GM21576 (cell line): ENCODE results near the gene DIS3L.
A peak's percentile ranks its signal among the peaks of the same experiment; 100 is the strongest.
"Not testable (repeated sequence)": the region's sequence is repeated elsewhere in the genome, so short reads cannot be mapped to it uniquely, and the experiment has no call there.

Experiments
- ATAC-seq: cut with Tn5 transposase; IDR thresholded peaks from one replicate; pipeline ENCODE4 v1.9.1; 2021; ENCODE audit warnings: mild to moderate bottlenecking, moderate library complexity; ENCODE audit not compliant: unreplicated experiment

DIS3L gene

DNA sequence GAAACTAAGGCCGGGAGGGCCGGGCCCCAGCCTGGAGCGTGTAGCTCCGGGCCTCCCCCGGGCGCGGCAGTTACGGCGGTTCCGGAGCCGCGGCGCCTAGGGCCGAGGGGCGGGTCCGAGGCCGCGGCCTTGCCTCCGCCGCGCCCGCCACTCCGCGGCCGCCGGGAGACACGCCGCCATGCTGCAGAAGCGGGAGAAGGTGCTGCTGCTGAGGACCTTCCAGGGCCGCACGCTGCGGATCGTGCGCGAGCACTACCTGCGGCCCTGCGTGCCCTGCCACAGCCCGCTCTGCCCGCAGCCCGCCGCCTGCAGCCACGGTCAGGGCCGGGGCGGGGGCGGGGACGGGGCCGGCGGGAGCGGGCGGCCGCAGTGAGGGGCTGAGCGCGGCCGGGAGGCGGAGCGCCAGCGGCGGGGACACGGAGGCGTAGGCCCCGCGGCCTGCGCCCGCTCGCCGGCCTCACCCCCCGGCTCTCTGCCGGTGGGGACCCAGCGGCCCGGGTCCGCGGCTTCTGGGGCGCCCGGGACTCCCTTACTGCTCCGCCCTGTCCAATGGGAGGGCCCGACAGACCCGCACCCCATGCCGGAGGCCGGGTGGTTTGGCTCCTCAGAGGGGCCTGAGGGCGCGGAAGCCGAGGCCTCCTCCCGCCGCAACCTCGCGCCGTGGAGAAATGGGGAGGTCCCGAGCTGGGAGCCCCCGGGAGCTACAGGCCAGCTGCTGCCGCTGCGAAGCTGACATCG lies at the start of gene DIS3L:
DIS3L (plus strand) TSS at position 150 of the 738 bp plus-strand sequence; CDS start at position 179, 29 bp downstream.
- peak; percentile 48 for ATAC-seq

DNA sequence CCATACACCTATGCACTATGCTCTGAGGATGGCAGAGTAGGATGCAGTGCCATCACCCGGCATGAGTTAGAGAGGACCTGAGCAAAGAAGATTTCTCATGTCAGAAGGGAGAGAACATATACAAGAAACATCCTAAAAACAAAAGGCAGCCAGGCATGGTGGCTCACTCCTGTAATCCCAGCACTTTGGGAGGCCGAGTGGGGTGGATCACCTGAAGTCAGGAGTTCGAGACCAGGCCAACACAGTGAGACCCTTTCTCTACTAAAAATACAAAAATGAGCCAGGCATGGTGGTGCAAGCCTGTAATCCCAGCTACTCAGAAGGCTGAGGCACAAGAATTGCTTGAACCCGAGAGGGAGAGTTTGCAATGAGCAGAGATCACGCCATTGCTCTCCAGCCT lies 47.5 kb upstream of the DIS3L start:
- ATAC-seq: not testable (repeated sequence)

DNA sequence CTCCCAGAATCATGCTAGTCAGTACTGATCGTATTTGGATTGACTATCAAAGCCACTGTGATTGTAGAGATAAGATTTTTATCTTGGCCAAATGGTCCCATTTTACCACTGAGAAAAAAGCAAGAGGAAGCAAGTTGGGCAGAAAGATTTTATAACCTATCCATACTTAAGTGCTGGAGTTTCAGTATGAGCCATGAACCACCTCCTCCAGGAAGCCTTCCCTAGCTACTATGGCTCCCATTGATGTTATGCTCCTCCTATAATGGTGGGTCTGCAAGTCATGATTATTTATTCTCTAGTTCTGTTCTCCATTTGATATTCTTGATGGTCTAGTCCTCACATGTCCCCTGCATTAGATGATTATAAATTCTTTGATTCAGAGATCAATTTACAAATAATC lies 46.4 kb upstream of the DIS3L start:
- ATAC-seq: no peak

DNA sequence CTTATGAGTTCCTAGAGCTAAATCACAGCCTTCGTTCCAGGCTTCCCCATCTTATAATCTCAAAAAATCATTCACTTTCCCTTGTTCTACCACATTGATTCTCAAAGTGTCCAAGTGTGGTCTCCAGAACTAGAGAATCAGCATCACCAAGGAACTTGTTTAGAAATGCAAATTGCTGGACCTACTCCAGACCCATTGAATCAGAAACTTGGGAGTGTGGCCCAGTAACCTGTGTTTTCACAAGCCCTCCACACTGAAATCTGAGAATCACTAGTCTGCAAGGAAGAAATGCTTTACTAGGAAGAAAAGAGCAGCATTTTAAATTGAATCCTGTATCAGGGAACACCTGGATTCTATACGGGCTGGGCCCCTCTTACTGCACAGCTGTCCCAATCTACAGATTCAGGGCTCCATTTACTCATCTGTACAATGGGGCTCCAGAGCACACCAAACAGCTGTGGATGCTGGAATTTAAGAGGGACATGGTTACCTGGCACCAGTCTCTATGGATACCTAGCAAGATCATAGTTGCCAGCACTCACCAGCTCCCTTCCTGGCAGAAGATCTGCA lies 43.7 kb upstream of the DIS3L start:
- ATAC-seq: no peak

DNA sequence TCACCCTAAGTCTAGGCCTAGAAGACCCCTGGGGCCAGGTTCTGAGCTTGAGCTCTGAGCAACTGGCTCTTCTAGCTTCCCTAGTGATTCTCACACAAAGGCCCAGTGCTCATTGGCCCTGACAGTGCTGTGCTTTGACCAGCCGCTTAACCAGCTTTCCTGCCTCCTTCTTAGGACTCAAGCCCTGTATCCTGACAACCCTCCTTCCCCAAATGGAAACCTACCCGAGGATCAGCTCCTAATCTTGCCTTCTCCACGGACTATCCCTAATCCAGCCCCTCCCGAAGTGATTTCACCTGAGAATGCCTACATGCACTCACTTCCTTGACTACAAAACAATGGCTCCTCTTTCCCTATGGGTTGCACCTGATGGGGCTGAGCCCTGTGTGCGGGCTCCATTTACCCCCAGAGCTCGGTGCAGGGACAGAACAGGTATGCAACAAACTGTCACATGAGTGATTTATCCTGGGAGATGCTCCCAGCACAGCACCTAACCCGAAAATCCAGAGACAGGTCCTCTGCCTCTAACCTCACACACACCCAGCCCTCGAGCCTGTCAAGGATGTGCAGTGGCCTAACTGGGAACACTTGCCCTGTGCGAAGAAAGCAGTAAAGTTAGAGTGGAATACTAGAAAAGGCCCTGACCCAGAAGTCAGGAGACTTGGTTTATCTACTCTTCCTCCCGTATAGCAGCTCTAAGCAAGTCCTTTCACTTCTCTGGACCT lies 42.1 kb upstream of the DIS3L start:
- no peak for ATAC-seq

DNA sequence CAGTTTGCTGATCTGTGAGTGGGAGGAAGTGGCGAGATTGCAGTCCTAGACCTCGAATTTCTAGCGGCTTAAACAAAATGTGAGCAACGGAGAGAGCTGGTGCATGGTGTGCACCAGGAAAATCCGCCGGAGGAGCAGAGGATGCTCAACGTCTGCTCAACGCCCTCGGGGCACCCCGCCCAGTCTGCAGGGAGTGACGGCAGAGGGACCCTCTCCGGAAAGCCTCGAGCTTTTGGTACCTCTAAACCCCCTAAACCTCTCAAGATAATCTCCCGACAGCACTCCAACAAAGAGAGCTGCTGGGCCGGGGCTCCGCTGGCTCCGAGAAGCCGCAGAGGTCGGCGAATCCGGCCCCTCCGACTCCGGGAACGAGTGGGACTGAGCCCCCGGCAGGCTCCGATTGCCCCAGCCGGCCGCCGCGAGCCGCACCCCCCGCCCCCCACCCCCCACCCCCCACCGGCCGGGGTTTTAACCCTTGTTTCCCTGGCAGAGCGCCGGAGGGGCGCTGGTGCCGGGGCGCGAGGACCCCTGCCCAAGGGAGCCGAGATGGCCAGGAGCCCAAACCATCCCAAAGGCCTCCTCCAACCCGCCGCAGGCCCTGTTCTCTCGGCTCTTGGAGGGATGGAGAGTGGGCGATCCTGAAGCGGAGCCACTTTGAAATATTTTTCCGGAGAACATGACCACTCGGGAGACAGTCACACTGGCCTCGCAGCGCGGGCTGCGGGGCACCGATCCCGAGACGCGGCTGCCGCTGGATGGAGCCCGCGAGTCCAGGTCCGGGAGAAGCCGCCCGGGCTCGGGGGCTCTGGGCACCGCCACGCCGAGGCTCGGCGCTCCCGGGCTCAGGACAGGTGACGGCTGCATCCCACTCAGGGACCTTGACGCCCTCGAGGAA lies 41.3 kb upstream of the DIS3L start:
- no peak for ATAC-seq

DNA sequence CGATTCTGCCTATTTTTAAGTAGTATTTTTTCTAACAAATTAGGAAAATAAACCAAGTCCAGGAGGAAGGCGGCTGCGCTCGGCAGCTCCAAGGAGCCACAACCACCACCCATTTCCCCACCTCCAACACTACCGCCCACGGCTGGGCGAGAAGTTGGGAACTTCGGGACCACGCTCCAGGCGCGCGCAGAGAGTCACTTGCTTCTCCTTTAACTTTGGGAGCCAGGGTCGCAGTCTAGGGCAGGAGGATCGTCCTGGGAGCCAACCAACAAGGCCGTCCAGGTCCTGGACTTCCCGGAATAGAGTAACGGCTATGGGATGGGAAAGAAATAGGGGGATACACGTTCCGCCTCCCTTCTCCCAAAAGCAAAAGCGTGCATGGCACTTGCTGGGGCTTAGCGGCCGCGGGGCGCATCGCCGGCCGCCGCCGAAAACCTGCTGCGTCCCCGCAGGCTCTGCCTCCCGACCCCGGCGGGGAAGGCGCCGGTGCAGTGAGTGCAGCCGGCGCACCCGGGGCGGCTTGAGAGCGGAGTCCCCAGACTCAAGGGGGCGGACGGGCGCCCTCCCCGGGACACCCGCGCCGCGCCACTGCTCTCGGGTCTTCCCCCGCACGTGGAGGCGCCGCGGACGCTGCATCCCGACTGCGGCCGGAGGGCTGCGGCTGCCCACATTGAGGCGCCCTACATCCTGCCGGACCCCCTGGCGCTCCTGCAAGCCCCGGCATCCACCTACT lies 40.5 kb upstream of the DIS3L start:
- no peak for ATAC-seq

DNA sequence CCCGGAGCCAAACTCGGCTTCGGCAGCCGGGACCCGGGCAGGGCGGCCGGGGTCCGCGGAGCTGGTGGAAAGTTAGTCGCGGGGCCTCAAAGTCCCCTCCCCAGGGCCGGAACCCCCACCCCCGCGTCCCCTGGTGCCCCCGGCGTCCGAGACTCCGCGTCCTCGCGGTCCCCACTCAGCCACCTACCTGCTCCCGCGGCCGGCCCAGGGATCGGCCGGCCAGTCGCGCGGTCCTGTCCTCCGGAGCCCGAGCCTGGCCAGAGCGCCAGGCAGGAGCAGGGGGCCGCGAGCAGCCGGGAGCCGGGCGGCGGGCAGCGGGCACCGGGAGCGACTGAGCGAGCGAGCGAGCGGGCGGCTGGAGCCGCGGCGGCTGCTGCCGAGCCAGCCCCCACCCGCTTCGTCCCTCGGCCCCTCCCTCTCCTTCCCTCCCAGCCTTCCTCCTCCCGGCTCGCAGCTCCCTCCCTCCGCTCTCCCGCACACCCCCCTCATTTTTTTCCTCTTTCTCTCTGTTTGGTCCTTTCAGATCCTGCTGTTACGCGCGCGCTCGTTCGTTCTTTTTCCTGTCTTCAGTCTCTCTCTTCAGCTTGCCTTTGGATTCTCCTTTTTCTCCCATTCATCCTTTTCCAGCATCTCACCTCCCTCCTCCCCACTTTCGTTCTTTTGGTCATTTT lies 39.8 kb upstream of the DIS3L start, which contains the start of gene MEGF11:
MEGF11 (minus strand) TSS at position 333 of the 671 bp plus-strand sequence. CDS start 125,347 bp downstream, outside the sequence.
- no peak for ATAC-seq

DNA sequence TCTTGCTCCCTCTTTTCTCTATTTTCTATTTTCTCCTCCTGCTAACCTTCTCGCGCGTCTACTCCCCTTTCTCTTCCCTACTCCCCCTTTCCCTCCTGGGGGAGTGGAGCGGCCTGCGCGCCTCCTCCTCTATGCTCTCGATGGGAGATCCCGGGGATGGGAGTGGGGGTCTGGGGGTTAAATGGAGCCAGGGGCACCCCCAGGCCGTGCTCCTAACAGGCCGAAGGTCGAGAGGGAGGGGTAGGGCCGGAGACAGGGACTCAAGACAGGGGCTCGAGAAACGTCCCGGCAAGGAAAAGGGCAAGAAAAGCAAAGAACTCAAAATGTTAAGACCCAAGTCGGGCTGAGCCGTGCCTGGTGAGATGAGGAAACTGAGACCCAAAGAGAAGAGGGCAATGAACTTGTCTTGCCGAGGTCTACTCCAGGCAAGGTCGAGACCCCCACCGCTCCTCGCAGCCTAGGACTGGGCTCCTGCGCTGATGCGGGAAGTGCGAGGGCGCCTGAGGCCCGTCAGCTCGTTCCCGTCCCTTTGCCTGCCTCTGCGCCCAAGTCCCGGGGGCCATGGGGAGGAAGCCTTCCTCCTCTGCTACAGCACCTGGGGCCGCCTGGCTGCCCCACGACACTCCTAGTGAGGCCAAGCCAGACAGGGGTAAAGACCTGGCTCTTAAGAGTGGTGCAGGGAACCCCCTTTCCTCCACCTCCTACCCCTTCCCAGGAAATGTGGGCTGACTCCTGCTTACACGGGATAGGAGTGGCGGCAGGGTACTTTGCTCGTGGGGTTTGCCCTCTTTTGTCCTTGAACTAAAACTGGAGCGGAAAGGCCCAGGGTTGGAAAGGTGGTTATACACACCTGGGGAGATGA lies 39.0 kb upstream of the DIS3L start:
- ATAC-seq: no peak

DNA sequence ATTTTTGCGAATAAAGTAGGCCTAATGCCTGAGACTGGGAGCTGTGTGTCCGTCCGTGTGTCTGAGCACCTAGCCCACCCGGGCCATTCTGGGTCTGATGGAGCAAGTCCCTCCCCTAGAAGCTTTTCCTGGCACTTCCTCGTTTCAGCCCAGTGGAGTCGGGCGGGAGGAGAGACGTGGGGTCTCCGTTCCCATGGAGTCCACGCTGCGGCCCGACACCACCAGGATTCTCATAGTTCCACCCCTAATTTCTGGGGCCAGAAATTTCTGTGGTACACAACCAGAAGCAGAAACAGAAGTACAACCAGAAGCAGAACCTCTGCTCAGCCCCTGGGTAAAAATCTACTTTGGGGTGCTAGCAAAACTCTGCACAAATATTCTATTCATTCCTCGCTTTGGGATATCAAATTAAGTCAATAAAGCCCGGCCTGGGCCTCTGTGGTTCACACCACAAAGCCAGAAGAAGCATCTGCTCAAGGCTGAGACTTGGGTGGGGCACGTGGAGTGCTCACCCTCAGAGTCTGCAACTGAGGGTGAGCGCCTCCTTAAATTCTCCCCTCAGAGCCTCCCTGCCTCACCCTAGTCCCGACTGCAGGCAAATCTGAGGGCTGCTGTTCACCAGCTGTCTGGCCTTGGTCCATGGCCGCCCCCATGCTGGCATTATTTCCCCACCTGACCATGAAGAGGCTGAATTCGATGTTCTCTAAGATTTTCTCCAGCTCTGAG lies 38.3 kb upstream of the DIS3L start:
- no peak for ATAC-seq

DNA sequence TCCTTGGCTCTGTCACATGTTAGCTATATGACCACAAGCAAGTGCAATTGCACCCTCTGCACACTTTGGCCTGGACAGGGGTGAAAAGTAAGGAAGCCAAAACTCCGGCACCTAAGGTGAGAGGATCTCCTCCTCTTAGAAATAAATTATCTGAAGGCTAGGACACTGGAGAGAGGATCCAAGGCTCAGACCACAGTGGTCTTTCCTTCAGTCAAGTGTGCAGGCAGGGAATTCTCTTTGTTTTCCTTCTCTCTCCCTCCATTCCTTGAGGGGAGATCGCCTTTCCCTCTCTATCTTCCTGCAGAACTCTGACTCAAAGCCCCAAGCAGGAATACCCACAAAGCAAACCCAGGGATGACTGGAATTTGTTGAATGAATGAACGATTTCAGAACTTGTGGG lies 36.7 kb upstream of the DIS3L start:
- no peak for ATAC-seq

DNA sequence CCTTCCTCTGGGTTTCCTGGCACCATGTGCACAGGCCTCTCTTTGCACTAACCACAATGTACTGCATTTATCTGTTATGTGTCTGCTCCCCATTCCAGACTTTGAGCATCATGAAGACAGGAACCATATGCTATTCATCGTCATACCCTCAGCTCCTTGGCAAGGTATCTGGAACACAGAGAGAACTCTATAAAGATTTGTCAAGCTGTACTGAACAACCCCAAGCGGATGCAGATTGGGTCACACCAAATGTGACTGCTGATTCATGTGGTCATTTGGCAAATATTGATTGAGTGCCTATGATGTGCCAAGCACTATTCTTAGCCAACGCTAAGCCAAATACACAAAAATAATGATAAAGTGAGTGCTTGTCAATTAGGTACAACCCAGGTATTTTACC lies 32.3 kb upstream of the DIS3L start:
- no peak for ATAC-seq

DNA sequence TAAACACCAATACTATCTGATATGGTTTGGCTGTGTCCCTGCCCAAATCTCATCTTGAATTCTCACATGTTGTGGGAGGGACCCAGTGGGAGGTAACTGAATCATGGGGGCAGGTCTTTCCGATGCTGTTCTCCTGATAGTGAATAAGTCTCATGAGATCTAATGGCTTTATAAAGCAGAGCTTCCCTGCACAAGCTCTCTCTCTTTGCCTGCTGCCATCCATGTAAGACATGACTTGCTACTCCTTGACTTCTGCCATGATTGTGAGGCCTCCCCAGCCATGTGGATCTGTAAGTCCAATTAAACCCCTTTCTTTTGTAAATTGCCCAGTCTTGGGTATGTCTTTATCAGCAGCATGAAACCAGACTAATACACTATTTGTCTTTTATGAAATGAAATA lies 30.5 kb upstream of the DIS3L start:
- not testable (repeated sequence) for ATAC-seq

DNA sequence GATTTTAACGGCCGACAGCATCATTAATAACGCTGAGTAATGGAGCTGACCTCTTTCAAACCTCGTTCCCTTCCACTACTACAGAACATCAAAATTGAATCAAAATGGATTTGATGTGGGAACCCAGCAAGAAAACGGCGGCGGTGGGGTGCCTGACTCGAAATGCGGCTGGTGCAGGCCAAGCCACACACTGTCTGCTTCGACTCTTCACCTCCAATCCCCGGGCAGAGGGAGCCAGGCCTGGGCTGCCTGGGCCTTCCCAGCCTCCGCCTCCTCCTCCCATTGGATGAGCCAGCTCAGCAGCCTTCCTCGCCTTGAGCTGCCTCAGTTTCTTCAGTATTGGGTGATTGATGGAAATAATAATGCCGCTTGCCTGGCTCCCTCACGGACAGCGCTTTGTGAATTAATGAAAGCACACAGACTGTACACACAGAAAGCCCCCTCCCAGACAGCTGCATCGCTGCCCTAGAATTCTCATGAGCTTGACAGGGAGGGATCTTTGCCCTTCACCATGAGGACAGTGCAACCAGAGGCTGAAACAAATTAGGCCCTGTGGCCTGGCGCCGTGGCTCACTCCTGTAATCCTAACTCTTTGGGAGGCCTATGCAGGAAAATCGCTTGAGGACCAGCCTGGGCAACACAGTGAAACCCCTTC lies 28.4 kb upstream of the DIS3L start:
- ATAC-seq: no peak

DNA sequence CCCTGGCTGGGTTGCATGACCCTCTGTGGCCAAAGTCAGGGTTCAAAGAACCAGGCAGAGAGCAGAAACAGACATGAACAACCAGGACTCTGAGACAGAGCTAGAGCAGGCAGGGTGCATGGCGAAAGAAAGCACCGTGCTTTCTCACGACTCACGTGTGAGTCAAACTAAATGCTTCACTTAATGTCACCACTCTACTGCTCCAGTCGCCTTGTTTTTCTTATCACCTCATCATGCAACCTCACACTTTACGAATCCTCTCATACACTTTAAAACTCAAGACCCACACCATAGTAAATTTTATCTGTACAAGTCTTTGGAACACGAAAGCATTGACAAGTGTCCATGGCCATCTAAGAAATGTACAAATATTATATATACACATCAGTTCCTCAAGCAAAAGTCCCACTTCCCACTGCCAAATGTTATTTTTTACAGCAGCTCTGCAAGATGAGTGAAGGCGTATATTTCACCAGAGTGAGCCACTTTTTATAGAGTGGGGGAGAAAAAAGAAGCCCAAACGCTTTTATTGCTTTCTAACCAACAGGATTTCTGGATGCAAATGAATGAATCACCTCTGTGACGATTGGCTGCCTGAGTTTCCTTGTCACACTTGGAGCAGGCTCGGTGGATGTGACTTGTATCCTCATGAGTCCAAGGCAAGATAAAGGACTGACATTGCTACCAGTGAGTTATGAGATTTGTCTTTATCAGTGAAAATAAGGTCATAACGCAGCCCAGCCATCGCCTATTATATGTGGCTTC lies 23.9 kb upstream of the DIS3L start:
- ATAC-seq: no peak

DNA sequence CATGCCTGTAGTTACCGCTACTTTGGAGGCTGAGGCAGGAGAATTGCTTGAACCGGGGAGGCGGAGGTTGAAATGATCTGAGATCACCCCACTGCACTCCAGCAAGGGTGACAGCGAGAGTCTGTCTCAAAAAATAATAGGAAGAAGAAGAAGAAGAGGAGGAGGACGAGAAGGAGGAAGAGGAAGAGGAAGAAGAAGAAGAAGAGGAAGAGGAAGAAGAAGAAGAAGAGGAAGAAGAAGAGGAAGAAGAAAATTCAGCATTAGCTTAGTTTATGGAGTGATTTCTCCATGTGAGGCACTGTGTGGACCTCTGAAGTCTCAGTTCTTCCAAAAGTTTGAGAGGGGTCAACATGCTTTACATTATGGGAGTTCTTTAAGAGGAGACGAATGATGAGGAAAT lies 22.4 kb upstream of the DIS3L start:
- ATAC-seq: no peak

DNA sequence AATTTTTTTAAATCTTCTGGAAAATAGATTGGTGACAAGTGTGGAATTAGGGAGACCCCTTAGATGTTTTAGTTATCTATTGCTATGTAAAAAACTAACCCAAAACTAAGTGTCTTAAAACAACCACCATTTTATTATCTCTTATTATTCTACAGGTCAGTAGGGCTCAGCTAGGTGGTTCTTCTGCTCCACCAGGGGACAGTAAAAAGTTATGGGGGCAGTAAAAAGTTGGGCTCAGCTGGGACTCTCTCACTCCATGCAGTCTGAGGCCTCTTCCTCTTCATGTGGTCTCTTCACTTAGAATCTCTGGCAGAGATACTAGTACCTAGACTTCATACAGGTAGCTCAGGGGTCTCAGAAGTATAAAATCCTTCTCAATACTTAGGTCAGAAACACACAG lies 18.0 kb upstream of the DIS3L start:
- ATAC-seq: no peak
